ENCODE measurements around the gene OR2K2. TPM values are rescaled to one million over a fixed set of nuclear protein-coding genes. Genes with fewer than 3 reads are reported as not detected.

OR2K2 gene, protein sequence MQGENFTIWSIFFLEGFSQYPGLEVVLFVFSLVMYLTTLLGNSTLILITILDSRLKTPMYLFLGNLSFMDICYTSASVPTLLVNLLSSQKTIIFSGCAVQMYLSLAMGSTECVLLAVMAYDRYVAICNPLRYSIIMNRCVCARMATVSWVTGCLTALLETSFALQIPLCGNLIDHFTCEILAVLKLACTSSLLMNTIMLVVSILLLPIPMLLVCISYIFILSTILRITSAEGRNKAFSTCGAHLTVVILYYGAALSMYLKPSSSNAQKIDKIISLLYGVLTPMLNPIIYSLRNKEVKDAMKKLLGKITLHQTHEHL
- not detected for total RNA-seq
- not detected for polyA plus RNA-seq
- long read RNA-seq, donor 1: 0 reads
- long read RNA-seq, donor 2: 0 reads
- long read RNA-seq, donor 3, partial matches to known transcripts: 0 of 1 reads
- long read RNA-seq, donor 3, other reads (novel, unspliced or antisense): 0 of 1 reads
- long read RNA-seq, donor 4: 0 reads
- long read RNA-seq, donor 5: 0 reads
- long read RNA-seq, donor 6: 0 reads
- long read RNA-seq, donor 7: 0 reads
- long read RNA-seq, donor 8: 0 reads
- long read RNA-seq, donor 9: 0 reads
- long read RNA-seq, donor 10: 0 reads

- H3K36me3 ChIP-seq (replicated peaks in 1 of 2): no peaks in the 10 kb centered on the region
- H3K9me3 ChIP-seq (replicated peaks in 1 of 3): no peaks in the 10 kb centered on the region
- no peak within 1 kb of the TSS for H3K27ac ChIP-seq
- no peak within 1 kb of the TSS for H3K4me3 ChIP-seq
- TF ChIP-seq POLR2A (IDR thresholded peaks at IDR 0.05): no peak
- TF ChIP-seq, protein P1, sequence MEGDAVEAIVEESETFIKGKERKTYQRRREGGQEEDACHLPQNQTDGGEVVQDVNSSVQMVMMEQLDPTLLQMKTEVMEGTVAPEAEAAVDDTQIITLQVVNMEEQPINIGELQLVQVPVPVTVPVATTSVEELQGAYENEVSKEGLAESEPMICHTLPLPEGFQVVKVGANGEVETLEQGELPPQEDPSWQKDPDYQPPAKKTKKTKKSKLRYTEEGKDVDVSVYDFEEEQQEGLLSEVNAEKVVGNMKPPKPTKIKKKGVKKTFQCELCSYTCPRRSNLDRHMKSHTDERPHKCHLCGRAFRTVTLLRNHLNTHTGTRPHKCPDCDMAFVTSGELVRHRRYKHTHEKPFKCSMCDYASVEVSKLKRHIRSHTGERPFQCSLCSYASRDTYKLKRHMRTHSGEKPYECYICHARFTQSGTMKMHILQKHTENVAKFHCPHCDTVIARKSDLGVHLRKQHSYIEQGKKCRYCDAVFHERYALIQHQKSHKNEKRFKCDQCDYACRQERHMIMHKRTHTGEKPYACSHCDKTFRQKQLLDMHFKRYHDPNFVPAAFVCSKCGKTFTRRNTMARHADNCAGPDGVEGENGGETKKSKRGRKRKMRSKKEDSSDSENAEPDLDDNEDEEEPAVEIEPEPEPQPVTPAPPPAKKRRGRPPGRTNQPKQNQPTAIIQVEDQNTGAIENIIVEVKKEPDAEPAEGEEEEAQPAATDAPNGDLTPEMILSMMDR (IDR thresholded peaks at IDR 0.05): no peak
- 72 to 84% (median 78%) methylated on average over 4 of the region's 4 CpGs for WGBS, 4 donors
- DNase-seq: no peak
- intact Hi-C loops (cut with DNase I): no loop called here
- peaks cover 9% of the 10 kb centered on the region for H3K27me3 ChIP-seq
- no peaks in the 10 kb centered on the region for H3K4me1 ChIP-seq (replicated peaks in 1 of 2)
These were observed at the start of gene OR2K2 for GRCh38 chr9:111330124-111330523. OR2K2 (minus strand) TSS chr9:111330224; CDS start chr9:111328433, 1,791 bp downstream.

GRCh38 chr9:111375817-111376564, 46.0 kb upstream of the OR2K2 start:
- no peak for DNase-seq
- Histone ChIP-seq H3K27ac (no peak overlapping the region), H3K27me3 (no peaks in the 10 kb centered on the region), H3K4me1 (replicated peaks in 1 of 2) (no peaks in the 10 kb centered on the region), H3K36me3 (replicated peaks in 1 of 2) (peaks cover 0 to 74% of the 10 kb centered on the region in 2 donors), H3K4me3 (no peak overlapping the region), H3K9me3 (replicated peaks in 1 of 3) (no peaks in the 10 kb centered on the region)
- TF ChIP-seq POLR2A (IDR thresholded peaks at IDR 0.05): no peak
- TF ChIP-seq, protein P1 (IDR thresholded peaks at IDR 0.05): no peak
- intact Hi-C loops (cut with DNase I): no loop called here
- WGBS, 4 donors: 95 to 100% (median 98%) methylated on average over 3 of the region's 3 CpGs

- H3K9me3 ChIP-seq (replicated peaks in 1 of 3): no peaks in the 10 kb centered on the region
- intact Hi-C loops (cut with DNase I): no loop called here
- peaks cover 0 to 83% of the 10 kb centered on the region in 2 donors for H3K36me3 ChIP-seq (replicated peaks in 1 of 2)
- DNase-seq: no peak
- whole genome bisulfite sequencing, 4 donors: 84 to 88% (median 87%) methylated on average over 2 of the region's 2 CpGs
- no peaks in the 10 kb centered on the region for H3K4me1 ChIP-seq (replicated peaks in 1 of 2)
- no peak overlapping the region for H3K27ac ChIP-seq
- H3K4me3 ChIP-seq: no peak overlapping the region
- TF ChIP-seq POLR2A (IDR thresholded peaks at IDR 0.05): no peak
- TF ChIP-seq, protein P1 (IDR thresholded peaks at IDR 0.05): no peak
- no peaks in the 10 kb centered on the region for H3K27me3 ChIP-seq
These were observed 45.0 kb upstream of the OR2K2 start for GRCh38 chr9:111375062-111375461.

GRCh38 chr9:111372297-111372696, 42.3 kb upstream of the OR2K2 start:
- intact Hi-C loops (cut with DNase I): no loop called here
- Histone ChIP-seq H3K27ac (no peak overlapping the region), H3K4me3 (no peak overlapping the region), H3K9me3 (replicated peaks in 1 of 3) (no peaks in the 10 kb centered on the region), H3K36me3 (replicated peaks in 1 of 2) (peaks cover 0 to 91% of the 10 kb centered on the region in 2 donors), H3K27me3 (no peaks in the 10 kb centered on the region), H3K4me1 (replicated peaks in 1 of 2) (no peaks in the 10 kb centered on the region)
- no peak for DNase-seq
- no peak for TF ChIP-seq POLR2A (IDR thresholded peaks at IDR 0.05)
- TF ChIP-seq, protein P1 (IDR thresholded peaks at IDR 0.05): no peak
- 94 to 98% (median 96%) methylated on average over 6 of the region's 6 CpGs for WGBS, 4 donors
